K562 treated with DMSO at 1 percent for 4 hours (cell line): ENCODE measurements around the gene YWHAQ. TPM values are rescaled to one million over a fixed set of nuclear protein-coding genes. Genes with fewer than 3 reads are reported as not detected.

Experiments used
- total RNA-seq: library from RNA; unstranded; fragments of 300-600 nt; gene quantifications from 2 replicates; pipeline ENCODE4 v1.2.3, GENCODE V29; 2022; ENCODE audit not compliant: insufficient read depth

Gene YWHAQ
- 124 and 131 TPM in 2 replicates for total RNA-seq

DNA sequence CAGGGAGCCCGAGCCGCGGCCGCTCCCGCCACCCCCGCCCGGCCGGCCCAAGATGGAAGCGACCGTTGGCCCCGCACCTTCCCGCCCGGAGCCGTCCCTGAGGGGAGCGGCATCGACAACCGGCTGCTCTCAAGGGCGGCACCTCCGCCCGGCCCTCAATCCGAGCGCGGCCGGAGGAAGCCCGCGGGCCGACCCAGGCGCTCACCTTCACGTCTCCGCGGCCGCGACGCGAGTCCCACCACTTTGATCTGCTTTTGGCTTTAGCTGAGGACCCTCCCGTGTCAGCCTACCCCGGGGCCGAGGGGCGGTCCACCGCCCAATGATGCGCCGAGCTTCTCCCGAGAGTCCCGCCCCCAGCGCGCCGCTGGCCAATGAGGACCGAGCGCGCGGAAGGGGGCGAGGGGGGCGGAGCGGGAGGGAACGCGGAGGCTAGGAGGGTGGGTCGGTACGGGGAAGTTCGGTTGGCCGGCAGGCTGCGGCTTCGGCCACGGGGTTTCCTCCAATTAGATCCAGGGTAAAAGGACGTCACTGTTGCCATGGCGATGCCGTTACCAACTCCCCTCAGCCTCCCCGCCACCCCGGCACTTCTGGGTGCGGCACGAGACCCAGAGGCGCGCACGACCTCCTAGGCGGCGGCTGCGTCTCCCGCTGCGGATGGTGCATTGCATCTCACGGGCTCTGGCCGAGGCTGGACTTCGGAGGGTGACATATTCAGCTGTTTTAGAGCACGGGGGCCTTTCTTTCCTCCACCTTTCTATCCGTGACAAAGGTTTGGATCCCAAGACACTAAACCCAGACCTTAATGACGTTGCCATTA lies at the start of gene YWHAQ:
YWHAQ (minus strand) TSS at position 262 of the 817 bp plus-strand sequence. CDS start 545 bp downstream, outside the sequence.

GRCh38 chr2:9555297-9556120 lies 75.3 kb downstream of the YWHAQ start, which contains the start of gene ADAM17:
ADAM17 (minus strand) TSS chr2:9555830; CDS start chr2:9555605, 225 bp downstream.

Other genes with a start within 250 kb of the YWHAQ start
- gene ITGB1BP1, start 207.5 kb downstream of the YWHAQ start, total RNA-seq, result 39.8 and 40.3 TPM in 2 replicates
- 36.3 and 39.1 TPM in 2 replicates for gene CPSF3, start 207.3 kb downstream of the YWHAQ start, total RNA-seq
- gene IAH1, start 156.4 kb downstream of the YWHAQ start, total RNA-seq, result 0.43 and 0.71 TPM in 2 replicates
- gene ADAM17, start 75.2 kb downstream of the YWHAQ start, total RNA-seq, result 17.5 and 20.0 TPM in 2 replicates
- gene TAF1B, start 212.5 kb upstream of the YWHAQ start, total RNA-seq, result 7.6 and 9.5 TPM in 2 replicates